ENCODE measurements around the gene PLXND1.
"Not testable (repeated sequence)": the region's sequence is repeated elsewhere in the genome, so short reads cannot be mapped to it uniquely, and the experiment has no call there.

PLXND1 gene

GRCh38 chr3:129612534-129613366 lies 6.3 kb upstream of the PLXND1 start:
- DNase-seq: peak; percentile 12

GRCh38 chr3:129611812-129612533 lies 5.5 kb upstream of the PLXND1 start:
- no peak for DNase-seq

- no peak for DNase-seq
Observed at GRCh38 chr3:129611446-129611800, 4.9 kb upstream of the PLXND1 start.

- DNase-seq: not testable (repeated sequence)
Observed at GRCh38 chr3:129610794-129611445, 4.4 kb upstream of the PLXND1 start.

- no peak for DNase-seq
Observed at GRCh38 chr3:129610276-129610675, 3.8 kb upstream of the PLXND1 start.

GRCh38 chr3:129609591-129610182 lies 3.2 kb upstream of the PLXND1 start:
- no peak for DNase-seq

- DNase-seq: no peak
Observed at GRCh38 chr3:129608936-129609590, 2.6 kb upstream of the PLXND1 start.

- peak; percentile 78 for DNase-seq
Observed at GRCh38 chr3:129608087-129608935, 1.8 kb upstream of the PLXND1 start.

- no peak for DNase-seq
Observed at GRCh38 chr3:129607391-129608068, 1.1 kb upstream of the PLXND1 start.

GRCh38 chr3:129605922-129606635 lies 397 bp downstream of the PLXND1 start:
- peak; percentile 74 for DNase-seq

- peak; percentile 70 for DNase-seq
Observed at GRCh38 chr3:129605203-129605921, 1.1 kb downstream of the PLXND1 start.

- peak; percentile 46 for DNase-seq
Observed at GRCh38 chr3:129604767-129605166, 1.7 kb downstream of the PLXND1 start.

GRCh38 chr3:129603991-129604749 lies 2.3 kb downstream of the PLXND1 start:
- DNase-seq: peak; percentile 46

GRCh38 chr3:129603561-129603942 lies 2.9 kb downstream of the PLXND1 start:
- no peak for DNase-seq

GRCh38 chr3:129602730-129603560 lies 3.5 kb downstream of the PLXND1 start:
- no peak for DNase-seq

GRCh38 chr3:129602309-129602708 lies 4.2 kb downstream of the PLXND1 start:
- DNase-seq: no peak

GRCh38 chr3:129601713-129602112 lies 4.8 kb downstream of the PLXND1 start:
- no peak for DNase-seq

GRCh38 chr3:129600348-129600747 lies 6.1 kb downstream of the PLXND1 start:
- DNase-seq: no peak
